GM12878 (cell line): ENCODE data around the gene DENND10. TPM values are rescaled to one million over a fixed set of nuclear protein-coding genes. Genes with fewer than 3 reads are reported as not detected.

Experiments
- ATAC-seq: fragments of 200-7000 bp; cut with Tn5 transposase; 3 replicates; pipeline ENCODE4 v1.9.1; 2020; ENCODE audit warnings: mild to moderate bottlenecking, moderate library complexity
- BruUV-seq: library from RNA; stranded (reverse); fragments of 400-500 nt; replicated peaks from 2 replicates; lab custom pipeline; 2021; lab: Mats Ljungman, UMichigan
- CTCF ChIA-PET: fragments of 300-600 bp; sonication (Branson Sonifier 250); formaldehyde crosslinking; extraction: SDS; loops from one replicate; lab custom pipeline; 2021; ENCODE audit warnings: inconsistent platforms; lab: Yijun Ruan, JAX
- POLR2A ChIA-PET: fragments of 350-600 bp; formaldehyde crosslinking; extraction: SDS; loops from one replicate; lab custom pipeline; 2021; ENCODE audit warnings: inconsistent platforms; lab: Charles Lee
- RAD21 ChIA-PET: fragments of 300-600 bp; sonication (Branson Sonifier 250); formaldehyde crosslinking; loops from one replicate; lab custom pipeline; 2023; ENCODE audit warnings: antibody characterized with exemption; ENCODE audit not compliant: unreplicated experiment; lab: Charles Lee
- SMC1A ChIA-PET: fragments of 300-600 bp; sonication (Branson Sonifier 250); formaldehyde crosslinking; loops from one replicate; lab custom pipeline; 2023; ENCODE audit not compliant: unreplicated experiment, uncharacterized antibody; lab: Charles Lee
- DNase-seq: peaks from one replicate; pipeline ENCODE4 v3.0.0-alpha.2; 2011; ENCODE audit warnings: low read depth, low spot score
- FAIRE-seq: peaks from 3 replicates; lab custom pipeline; 2011; peaks lifted over from hg19 to GRCh38; lab: Jason Lieb, UNC
- H2AFZ ChIP-seq: 2 replicates; pipeline ENCODE4 v1.6.0; 2011; ENCODE audit warnings: low read depth, low read length, control low read depth; ENCODE audit not compliant: control insufficient read depth
- H3K27ac ChIP-seq: 2 replicates; pipeline ENCODE4 v1.5.1; 2011; ENCODE audit warnings: control low read depth; ENCODE audit not compliant: control insufficient read depth, insufficient read depth
- H3K27me3 ChIP-seq, 2 experiments: replicated peaks in 1 of 2; 2 replicates each; pipeline versions ENCODE4 v1.6.0 to v1.6.1; 2011; ENCODE audit warnings: low read length in 1 of 2; ENCODE audit not compliant: control insufficient read depth in 2 of 2, insufficient read depth in 2 of 2
- H3K36me3 ChIP-seq, 2 experiments: 2 replicates each; pipeline ENCODE4 v1.5.1; 2011; ENCODE audit warnings: low read length in 1 of 2; ENCODE audit not compliant: control insufficient read depth in 2 of 2, insufficient read depth in 2 of 2
- H3K4me1 ChIP-seq: 2 replicates; pipeline ENCODE4 v1.6.1; 2011; ENCODE audit warnings: mild to moderate bottlenecking, low read length, moderate library complexity, mixed read lengths; ENCODE audit not compliant: control insufficient read depth, insufficient read depth
- H3K4me2 ChIP-seq: 2 replicates; pipeline ENCODE4 v1.6.0; 2011; ENCODE audit warnings: control low read depth; ENCODE audit not compliant: control insufficient read depth, insufficient read depth
- H3K4me3 ChIP-seq: fragments of 200-600 bp; sonication (generic); 2 replicates; pipeline ENCODE4 v1.5.1; 2016
- H3K79me2 ChIP-seq: 2 replicates; pipeline ENCODE4 v1.6.0; 2011; ENCODE audit warnings: low read length; ENCODE audit not compliant: control insufficient read depth, insufficient read depth
- H3K9ac ChIP-seq: 2 replicates; pipeline ENCODE4 v1.8.0; 2011; ENCODE audit warnings: low read length, control low read depth, mixed read lengths; ENCODE audit not compliant: control insufficient read depth, insufficient read depth
- H3K9me3 ChIP-seq: replicated peaks from 3 replicates; pipeline ENCODE4 v1.5.1; 2011; ENCODE audit warnings: mild to moderate bottlenecking, low read length; ENCODE audit not compliant: control insufficient read depth, insufficient read depth
- H4K20me1 ChIP-seq: 2 replicates; pipeline ENCODE4 v1.6.0; 2011; ENCODE audit not compliant: control insufficient read depth, insufficient read depth
- ATF2 ChIP-seq: IDR thresholded peaks from 2 replicates; pipeline ENCODE4 v1.6.1; 2012; ENCODE audit warnings: low read length, inconsistent platforms
- BRCA1 ChIP-seq: IDR thresholded peaks from 2 replicates; pipeline ENCODE4 v1.6.1; 2011; ENCODE audit warnings: low read depth, low read length, improper control_type of control experiment
- CEBPZ ChIP-seq: fragments of 150-350 bp; IDR thresholded peaks from 2 replicates; pipeline ENCODE4 v1.6.1; 2016; ENCODE audit warnings: low read depth, low read length
- CHD1 ChIP-seq: IDR thresholded peaks from 2 replicates; pipeline ENCODE4 v1.6.1; 2012; ENCODE audit warnings: low read depth, low read length, improper control_type of control experiment
- CHD2 ChIP-seq: IDR thresholded peaks from 2 replicates; pipeline ENCODE4 v1.6.1; 2011; ENCODE audit warnings: low read depth, low read length, improper control_type of control experiment, borderline replicate concordance
- HDGF ChIP-seq: fragments of 450-650 bp; IDR thresholded peaks from 2 replicates; pipeline ENCODE4 v1.6.1; 2016; ENCODE audit warnings: antibody characterized with exemption
- IKZF1 ChIP-seq: fragments of 450-650 bp; conservative IDR thresholded peaks from 2 replicates; pipeline ENCODE4 v1.6.1; 2017; ENCODE audit warnings: antibody characterized with exemption, mild to moderate bottlenecking
- KDM1A ChIP-seq: fragments of 200-600 bp; sonication (generic); IDR thresholded peaks from 2 replicates; pipeline ENCODE4 v1.6.1; 2016; ENCODE audit warnings: borderline replicate concordance
- LARP7 ChIP-seq: fragments of 450-650 bp; IDR thresholded peaks from 2 replicates; pipeline ENCODE4 v1.6.1; 2017; ENCODE audit warnings: mild to moderate bottlenecking
- MEF2B ChIP-seq: fragments of 450-650 bp; IDR thresholded peaks from 2 replicates; pipeline ENCODE4 v1.6.1; 2018; ENCODE audit warnings: mild to moderate bottlenecking, moderate library complexity; ENCODE audit not compliant: partially characterized antibody, poor library complexity, severe bottlenecking
- MXI1 ChIP-seq: fragments of 150-350 bp; IDR thresholded peaks from 2 replicates; pipeline ENCODE4 v1.6.1; 2011; ENCODE audit warnings: low read depth, mild to moderate bottlenecking, inconsistent platforms, low read length, improper control_type of control experiment
- NBN ChIP-seq: fragments of 450-650 bp; IDR thresholded peaks from 2 replicates; pipeline ENCODE4 v1.6.1; 2016
- NR2F1 ChIP-seq: fragments of 450-650 bp; conservative IDR thresholded peaks from 2 replicates; pipeline ENCODE4 v1.6.1; 2017; ENCODE audit warnings: mild to moderate bottlenecking
- RUNX3 ChIP-seq: IDR thresholded peaks from 2 replicates; pipeline ENCODE4 v1.6.1; 2012; ENCODE audit warnings: low read length, inconsistent platforms
- SIN3A ChIP-seq: IDR thresholded peaks from 2 replicates; pipeline ENCODE4 v1.6.1; 2012; ENCODE audit warnings: low read depth, low read length, improper control_type of control experiment
- SUZ12 ChIP-seq: fragments of 200-600 bp; sonication (generic); IDR thresholded peaks from one replicate; pipeline ENCODE4 v1.6.1; 2018; ENCODE audit warnings: antibody characterized with exemption, mild to moderate bottlenecking; ENCODE audit not compliant: unreplicated experiment
- TCF3 ChIP-seq: IDR thresholded peaks from 2 replicates; pipeline ENCODE4 v1.6.1; 2012; ENCODE audit warnings: low read depth, mild to moderate bottlenecking, low read length, borderline replicate concordance; ENCODE audit not compliant: insufficient read depth
- TCF7 ChIP-seq: IDR thresholded peaks from 2 replicates; pipeline ENCODE4 v1.6.1; 2014; ENCODE audit warnings: antibody characterized with exemption, borderline replicate concordance
- ZNF207 ChIP-seq: fragments of 450-650 bp; IDR thresholded peaks from 2 replicates; pipeline ENCODE4 v1.6.1; 2014; ENCODE audit warnings: antibody characterized with exemption, mild to moderate bottlenecking, borderline replicate concordance
- whole genome bisulfite sequencing: methylation state at CpG from one replicate; pipeline ENCODE4 v1.1.6; 2016; ENCODE audit warnings: low lambda C conversion rate; ENCODE audit not compliant: insufficient replicate concordance, insufficient coverage; ENCODE audit errors: missing lambda C conversion rate; 5-methylcytosine and 5-hydroxymethylcytosine counted together
- in situ Hi-C: fragments of 300-500 bp; cut with MboI; formaldehyde crosslinking; loops from 9 replicates; pipeline ENCODE4 v1.14.3; 2018; ENCODE audit warnings: mixed read lengths
- intact Hi-C: fragments of 100-400 bp; cut with micrococcal nuclease; formaldehyde crosslinking; loops from one replicate; pipeline ENCODE4 v1.14.2; 2022; ENCODE audit not compliant: unreplicated experiment
- polyA plus RNA-seq, 11 experiments: library from polyadenylated mRNA; depleted of rRNA in 4 of 11; unstranded in 6 of 11; stranded (reverse) in 5 of 11; fragments of >200 nt; fragmentation: Nextera tagmentation in 4 of 11; fragmentation: Illumina TruSeq in 1 of 11; extraction: Ambion mirVana in 4 of 11; extraction: Trizol in 1 of 11; gene quantifications; 1 replicate in 1 of 11; 2 replicates in 10 of 11; pipeline versions ENCODE4 v1.2.1 to v1.2.3, GENCODE V29; 2011 to 2016; ENCODE audit warnings: inconsistent platforms in 2 of 11, missing spikeins in 2 of 11, low read depth in 1 of 11
- total RNA-seq, 4 experiments: library from RNA; depleted of rRNA in 3 of 4; stranded (reverse); fragments of >200 nt in 3 of 4; fragmentation: Illumina TruSeq in 1 of 4; extraction: Trizol in 1 of 4; gene quantifications; 2 replicates each; pipeline versions ENCODE4 v1.2.1 to v1.2.3, GENCODE V29; 2013 to 2021

Gene DENND10
- total and polyA plus RNA-seq, 10 of the 15 experiments (the other 5 are each of a cell fraction or from before 2014, with no cell fraction given), result 21.5 to 39.8 (median 26.2) TPM

GRCh38 chr10:119079599-119080520, 24.1 kb upstream of the DENND10 start:
- in situ Hi-C loops (no loop called here), intact Hi-C loops (loop anchor here (2.0 to 10.0 kb wide), 4 partner anchors 42 to 515 kb away; partner anchors contain the start of gene TIAL1)
- Histone ChIP-seq H2AFZ (peak overlapping the region; percentile 20), H3K4me1 (peaks cover 5% of the 10 kb centered on the region; the same call in 1 of the 2 replicates), H3K79me2 (peaks cover 64% of the 10 kb centered on the region), H3K36me3 (peaks cover 0 to 9% of the 10 kb centered on the region in 2 experiments; a peak in 2 of 4 replicates), H3K4me2 (peak overlapping the region; percentile 91), H3K4me3 (peak overlapping the region; percentile 83), H4K20me1 (peaks cover 7% of the 10 kb centered on the region), H3K27ac (peak overlapping the region; percentile 94), H3K27me3 (no peaks in the 10 kb centered on the region), H3K9ac (peak overlapping the region; percentile 96), H3K9me3 (no peaks in the 10 kb centered on the region)
- SMC1A ChIA-PET, result interaction anchor here (0.6 to 1.5 kb wide), 8 partner anchors 9 to 1306 kb away, joined by 3 to 6 read pairs (median 4); no protein-coding TSS in a partner anchor
- CTCF ChIA-PET, result interaction anchor here (0.8 to 1.5 kb wide), 3 partner anchors 10 to 39 kb away, joined by 3 to 4 read pairs (median 4); no protein-coding TSS in a partner anchor
- 1% methylated on average over 48 of the region's 48 CpGs for WGBS
- ATAC-seq, result peak; percentile 88
- no peak for DNase-seq
- RAD21 ChIA-PET, result interaction anchor here (1.1 to 1.4 kb wide), 3 partner anchors 49 to 119 kb away, joined by 3 to 5 read pairs (median 4); no protein-coding TSS in a partner anchor
- BruUV-seq, result no TSS peak
- no peak for FAIRE-seq
- POLR2A ChIA-PET, result interaction anchor here (0.6 to 1.1 kb wide), 6 partner anchors 22 to 126 kb away, joined by 3 to 6 read pairs (median 3); no protein-coding TSS in a partner anchor
- TF ChIP-seq CHD1 (no peak), ZNF207 (peak; percentile 7; the same call in 1 of the 2 replicates), RUNX3 (peak; percentile 16; the same call in 1 of the 2 replicates), TCF7 (no peak), NR2F1 (peak; percentile 17; the same call in 1 of the 2 replicates), SUZ12 (no peak), SIN3A (0 out of 2 replicates have a peak, but pooled peaks have one; percentile 20), TCF3 (0 out of 2 replicates have a peak, but pooled peaks have one; percentile 6), ATF2 (peak; percentile 20; the same call in 1 of the 2 replicates), HDGF (peak; percentile 78; the same call in 1 of the 2 replicates), CHD2 (peak; percentile 81), KDM1A (no peak), BRCA1 (peak; percentile 51; the same call in 1 of the 2 replicates), LARP7 (peak; percentile 77), CEBPZ (no peak), NBN (peak; percentile 54), IKZF1 (peak; percentile 37; the same call in 1 of the 2 replicates), MEF2B (peak; percentile 58), MXI1 (no peak; the same call in 1 of the 2 replicates)
